HG03159 (cell line): ENCODE data around the gene COL23A1.
A peak's percentile ranks its signal among the peaks of the same experiment; 100 is the strongest.
"Not testable (repeated sequence)": the region's sequence is repeated elsewhere in the genome, so short reads cannot be mapped to it uniquely, and the experiment has no call there.

ENCODE experiments used
- ATAC-seq: cut with Tn5 transposase; IDR thresholded peaks from one replicate; pipeline ENCODE4 v1.9.1; 2021; ENCODE audit warnings: mild to moderate bottlenecking, moderate library complexity; ENCODE audit not compliant: unreplicated experiment

Gene COL23A1

DNA sequence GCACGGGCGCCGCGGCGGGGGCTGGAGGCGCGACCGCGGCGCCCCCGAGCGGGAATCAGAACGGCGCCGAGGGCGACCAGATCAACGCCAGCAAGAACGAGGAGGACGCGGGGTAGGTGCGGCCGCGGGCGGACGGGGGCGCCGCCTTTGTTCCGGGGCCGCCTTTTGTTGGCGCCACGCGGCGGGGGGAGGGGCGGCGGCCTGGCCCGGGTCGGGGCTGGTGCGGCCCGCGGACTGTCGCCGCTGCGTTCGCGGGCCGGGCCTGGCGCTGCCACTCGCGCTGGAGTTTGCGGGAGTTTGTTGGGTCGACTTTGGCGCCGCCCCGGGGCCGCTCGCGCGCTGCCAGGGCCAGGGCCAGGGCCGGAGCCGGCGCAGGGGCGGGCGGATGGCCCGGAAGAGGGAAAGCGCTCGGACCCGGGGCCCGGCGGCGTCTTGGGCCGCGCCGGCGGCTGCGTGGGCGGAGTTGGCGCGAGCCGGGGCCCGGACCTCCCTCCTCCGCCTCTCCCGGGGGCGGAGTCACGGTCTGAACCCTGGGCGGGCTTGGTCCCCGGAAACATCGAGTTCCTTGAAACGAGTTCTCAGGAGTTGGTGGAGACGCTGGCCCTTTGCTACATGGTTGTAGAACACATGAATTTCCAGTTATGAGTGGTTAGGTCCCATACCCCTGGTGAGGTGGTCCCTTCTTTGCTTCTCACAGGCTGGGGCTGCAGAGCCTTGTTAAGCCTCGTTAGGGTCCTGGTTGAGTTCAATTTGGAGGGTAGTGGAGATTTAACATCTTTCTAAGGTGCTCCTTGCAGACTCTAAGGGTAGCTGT is 385.1 kb downstream of the COL23A1 start:
- ATAC-seq = peak; percentile 51

DNA sequence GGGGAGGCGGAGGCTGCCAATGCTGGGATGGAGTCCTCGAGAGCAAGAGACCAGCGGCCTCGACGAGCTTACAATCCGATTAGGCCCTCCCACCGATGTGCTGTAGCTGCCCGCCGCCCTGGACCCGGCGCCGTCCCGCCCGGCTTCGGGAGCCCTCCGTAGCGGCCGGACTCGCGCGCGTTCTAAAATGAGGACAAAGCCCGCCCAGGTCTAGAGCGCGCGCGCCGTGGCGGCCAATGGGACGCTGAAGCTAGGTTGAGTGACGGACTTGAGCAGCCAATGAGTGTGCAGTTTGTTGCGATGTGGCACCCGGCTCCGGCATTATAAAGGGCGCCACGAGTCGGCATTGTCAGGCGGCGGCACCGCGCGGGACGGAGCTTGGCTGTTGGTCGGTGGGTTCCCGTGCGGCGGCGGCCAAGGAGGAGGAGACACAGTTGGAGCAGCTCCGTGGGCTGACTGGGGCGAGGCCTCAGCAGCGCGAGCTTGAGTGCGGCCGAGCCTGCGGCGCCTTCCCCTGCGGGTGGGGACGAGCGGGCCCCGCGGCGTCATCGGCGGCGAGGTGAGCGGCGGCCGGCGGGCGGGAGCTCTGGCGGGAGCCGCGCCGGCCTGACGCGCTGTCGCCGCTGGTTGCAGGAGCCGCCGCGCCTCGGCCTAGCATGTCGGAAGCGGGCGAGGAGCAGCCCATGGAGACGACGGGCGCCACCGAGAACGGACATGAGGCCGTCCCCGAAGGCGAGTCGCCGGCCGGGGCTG is 385.8 kb downstream of the COL23A1 start, which contains the start of gene HNRNPAB:
Gene HNRNPAB (plus strand): TSS at position 352 of the 753 bp plus-strand sequence. CDS start 305 bp downstream, at position 657.
- ATAC-seq = peak; percentile 82

DNA sequence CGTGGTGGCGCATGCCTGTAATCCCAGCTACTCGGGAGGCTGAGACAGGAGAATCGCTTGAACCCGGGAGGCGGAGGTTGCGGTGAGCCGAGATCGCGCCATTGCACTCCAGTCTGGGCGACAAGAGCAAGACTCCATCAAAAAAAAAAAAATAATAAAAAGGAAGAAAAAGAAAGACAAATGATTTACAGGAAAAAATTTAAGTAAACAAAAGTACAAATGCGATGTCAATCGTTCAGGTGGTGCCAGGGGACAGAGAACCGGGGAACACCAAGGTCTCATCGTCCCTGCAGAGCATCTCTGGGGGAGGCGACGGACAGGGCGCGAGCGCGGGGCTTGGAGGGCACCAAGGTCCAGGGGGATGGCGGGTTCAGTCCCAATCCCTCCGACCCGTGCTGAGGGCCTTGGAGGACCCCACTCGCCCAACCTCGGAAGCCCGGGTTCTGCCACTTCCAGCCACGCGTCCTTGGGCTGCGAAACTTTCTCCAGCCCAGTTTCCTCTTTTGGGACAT is 386.5 kb downstream of the COL23A1 start:
- ATAC-seq = peak; percentile 18

DNA sequence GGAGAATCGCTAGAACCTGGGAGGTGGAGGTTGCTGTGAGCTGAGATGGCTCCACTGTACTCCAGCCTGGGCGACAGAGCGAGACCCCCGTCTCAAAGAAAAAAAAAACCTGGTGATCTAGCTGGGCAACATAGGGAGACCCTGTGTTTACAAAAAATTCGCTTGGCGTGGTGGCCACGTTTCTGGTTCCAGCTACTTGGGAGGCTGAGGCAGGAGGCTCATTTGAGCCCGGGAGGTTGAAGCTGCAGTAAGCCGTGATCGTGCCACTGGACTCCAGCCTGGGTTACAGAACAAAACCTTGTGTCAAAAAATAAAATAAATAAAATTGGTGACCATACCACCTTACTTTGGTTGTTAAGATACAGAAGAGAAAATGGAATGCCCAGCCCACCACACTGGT is 387.7 kb downstream of the COL23A1 start:
- ATAC-seq = no peak

DNA sequence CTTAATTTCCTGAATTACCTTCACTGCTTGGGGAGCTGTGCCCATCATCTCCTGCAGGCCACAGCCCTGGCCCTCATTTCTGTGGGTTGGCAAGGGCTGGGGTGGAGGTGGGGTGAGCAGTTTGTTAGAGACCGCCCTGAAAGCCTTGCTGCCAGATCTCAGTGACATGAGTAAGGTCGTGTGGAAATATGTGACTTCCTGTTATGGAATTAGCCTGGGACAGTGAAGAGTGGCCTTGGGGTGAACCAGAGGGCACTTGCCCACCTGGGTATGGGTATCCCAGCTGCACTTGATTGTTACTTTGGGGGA is 388.3 kb downstream of the COL23A1 start:
- no peak for ATAC-seq

DNA sequence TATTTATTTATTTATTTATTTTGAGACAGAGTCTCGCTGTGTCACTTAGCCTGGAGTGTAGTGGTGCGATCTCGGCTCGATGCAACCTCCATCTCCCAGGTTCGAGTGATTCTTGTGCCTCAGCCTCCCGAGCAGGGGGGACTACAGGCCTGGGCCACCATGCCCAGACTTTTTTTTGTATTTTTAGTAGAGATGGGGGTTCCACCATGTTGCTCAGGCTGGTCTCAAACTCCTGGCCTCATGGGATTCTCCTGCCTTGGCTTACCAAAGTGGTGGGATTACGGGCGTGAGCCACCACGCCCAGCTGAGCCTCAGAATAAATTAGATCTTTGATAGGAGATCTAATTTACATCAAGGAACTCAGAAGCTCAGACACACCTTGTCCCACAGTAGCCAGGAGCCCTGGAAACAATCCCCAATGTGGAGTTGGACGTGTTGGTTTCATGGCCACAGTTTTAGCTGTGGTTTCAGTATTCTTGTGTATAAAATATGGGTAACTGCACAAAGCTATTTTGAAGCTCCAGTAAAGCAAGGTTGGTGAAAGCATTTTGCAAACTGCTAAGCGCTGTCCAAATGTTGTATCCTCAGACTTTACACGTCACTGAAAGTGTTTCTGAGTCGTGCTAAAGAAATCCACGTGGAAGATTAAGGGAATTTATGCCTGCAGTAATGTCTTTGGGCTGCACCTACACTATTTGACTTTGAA is 388.8 kb downstream of the COL23A1 start:
- no peak for ATAC-seq

DNA sequence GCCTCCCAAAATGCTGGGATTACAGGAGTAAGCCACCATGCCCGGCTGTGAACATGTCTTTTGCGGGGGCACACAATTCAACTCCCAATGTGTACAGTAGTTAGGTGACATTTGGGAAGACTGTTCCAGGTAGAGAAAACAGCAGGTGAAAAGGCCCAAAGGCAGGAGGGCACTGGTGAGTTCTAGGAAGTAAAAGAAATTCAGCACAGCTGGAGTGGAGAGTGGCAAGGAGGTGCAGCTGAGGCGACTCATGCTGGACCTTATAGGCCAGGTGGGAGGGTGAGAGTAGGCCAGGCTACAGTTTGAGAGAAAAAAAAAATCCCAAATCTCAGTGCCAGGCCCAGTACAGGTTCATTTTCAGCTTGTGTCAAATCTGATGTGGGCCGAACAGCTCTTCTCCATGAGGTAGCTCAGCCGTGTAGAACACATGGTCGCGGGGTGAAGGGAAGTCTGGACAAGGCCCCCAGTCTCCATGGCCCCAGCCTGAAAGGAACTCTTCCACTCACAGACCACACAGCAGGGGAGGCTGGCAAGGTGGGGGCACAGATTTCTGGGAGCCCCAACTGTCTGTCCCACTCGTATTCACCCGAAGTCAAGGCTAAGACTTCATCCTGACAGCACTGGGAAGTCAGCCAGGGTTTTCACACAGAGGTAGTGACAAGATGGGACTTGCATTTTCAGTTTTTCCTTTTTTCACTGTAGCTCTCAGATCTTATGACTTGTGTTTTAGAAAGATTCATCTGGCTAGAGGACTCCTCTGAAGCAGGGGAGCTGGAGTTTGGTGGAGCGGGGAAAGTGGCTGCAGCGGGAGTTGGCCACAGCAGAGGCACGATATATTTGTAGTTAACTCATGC is 390.4 kb downstream of the COL23A1 start:
- ATAC-seq = no peak

DNA sequence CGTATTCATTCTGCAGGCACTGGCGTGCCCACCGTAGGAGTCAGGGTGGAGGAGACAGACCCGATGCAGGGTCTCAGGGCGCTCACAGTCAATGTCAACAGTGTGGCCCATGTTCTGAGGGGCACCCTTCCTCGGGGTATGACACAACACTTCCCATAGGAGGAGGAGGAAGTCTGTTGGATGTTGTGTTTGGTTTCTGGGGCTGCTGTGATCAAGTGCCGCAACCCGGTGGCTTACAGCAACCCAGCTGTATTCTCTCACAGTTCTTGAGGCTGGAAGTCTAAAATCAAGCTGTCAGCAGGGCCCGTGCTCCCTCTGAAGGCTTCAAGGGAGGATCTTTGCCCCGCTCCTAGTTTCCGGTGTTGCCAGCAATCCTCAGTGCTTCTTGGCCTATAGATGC is 391.5 kb downstream of the COL23A1 start:
- no peak for ATAC-seq

DNA sequence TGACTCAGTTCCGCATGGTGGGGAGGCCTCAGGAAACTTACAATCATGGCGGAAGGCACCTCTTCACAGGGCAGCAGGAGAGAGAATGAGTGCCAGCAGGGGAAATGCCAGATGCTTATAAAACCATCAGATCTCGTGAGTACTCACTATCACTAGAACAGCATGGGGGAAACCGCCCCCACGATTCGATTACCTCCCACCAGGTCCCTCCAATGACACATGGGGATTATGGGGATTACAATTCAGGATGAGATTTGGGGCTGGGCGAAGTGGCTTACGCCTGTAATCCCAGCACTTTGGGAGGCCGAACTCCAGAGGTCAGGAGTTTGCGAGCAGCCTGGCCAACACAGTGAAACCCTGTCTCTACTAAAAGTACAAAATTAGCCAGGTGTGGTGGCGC is 392.0 kb downstream of the COL23A1 start:
- not testable (repeated sequence) for ATAC-seq

DNA sequence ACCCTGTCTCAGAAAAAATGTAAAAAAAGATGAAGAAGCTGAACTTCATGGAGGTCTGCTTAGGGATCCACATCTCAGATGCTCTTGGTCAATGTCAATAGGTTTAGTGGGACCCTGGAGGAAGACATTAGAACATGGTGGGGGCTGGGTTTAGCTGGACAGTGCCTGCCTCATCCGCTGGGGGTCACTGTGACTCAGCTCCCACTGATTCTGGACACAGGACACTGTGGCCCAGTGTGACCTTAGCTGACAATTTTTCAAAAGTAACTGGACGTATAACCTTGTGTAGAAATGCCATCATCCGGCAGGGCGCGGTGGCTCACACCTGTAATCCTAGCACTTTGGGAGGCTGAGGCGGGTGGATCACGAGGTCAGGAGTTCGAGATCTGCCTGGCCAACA is 393.2 kb downstream of the COL23A1 start:
- no peak for ATAC-seq

DNA sequence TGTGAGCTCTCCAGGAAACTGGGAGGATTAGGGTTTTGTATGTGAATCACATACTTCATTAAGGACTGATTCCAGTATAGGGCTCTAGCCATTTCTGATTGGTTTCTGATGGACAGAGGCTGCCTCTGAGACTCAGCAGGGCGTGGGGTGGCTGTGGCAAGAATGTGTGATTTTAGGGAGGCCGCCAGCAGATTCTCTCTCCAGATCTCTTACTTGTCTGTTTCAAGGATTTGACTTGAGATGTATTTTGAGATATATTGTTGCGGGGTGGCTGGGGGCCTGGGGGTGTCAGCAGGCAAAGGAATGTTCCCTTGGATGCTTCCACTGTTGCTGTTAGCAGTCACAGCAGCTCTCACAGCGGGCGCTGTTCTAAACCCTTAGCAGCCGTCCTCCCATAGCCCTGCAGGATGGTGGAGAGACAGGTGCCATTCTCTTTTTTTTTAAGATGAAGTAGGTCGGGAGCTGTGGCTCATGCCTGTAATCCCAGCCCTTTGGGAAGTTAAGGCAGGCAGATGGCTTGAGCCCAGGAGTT is 393.8 kb downstream of the COL23A1 start:
- ATAC-seq = no peak

DNA sequence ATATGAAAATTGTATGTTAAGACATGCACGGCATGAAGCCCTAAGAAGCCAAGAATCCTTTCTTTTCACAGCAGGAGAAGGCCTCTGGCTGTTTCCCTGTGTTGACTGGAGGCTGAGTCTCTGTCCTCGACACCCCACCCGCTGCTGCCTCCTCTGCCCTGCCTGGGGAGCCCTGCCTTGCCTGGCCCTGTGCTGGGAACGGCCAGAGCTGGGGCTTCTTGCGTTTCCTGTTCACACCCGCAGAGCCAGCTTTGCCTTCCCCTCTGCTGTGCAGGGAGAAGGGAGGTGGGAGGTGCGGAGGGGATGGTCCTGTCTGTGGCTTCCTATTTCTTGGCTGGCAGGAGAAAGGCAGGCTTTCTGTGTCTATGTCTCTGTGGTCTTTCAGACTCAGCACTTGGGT is 396.2 kb downstream of the COL23A1 start:
- no peak for ATAC-seq

DNA sequence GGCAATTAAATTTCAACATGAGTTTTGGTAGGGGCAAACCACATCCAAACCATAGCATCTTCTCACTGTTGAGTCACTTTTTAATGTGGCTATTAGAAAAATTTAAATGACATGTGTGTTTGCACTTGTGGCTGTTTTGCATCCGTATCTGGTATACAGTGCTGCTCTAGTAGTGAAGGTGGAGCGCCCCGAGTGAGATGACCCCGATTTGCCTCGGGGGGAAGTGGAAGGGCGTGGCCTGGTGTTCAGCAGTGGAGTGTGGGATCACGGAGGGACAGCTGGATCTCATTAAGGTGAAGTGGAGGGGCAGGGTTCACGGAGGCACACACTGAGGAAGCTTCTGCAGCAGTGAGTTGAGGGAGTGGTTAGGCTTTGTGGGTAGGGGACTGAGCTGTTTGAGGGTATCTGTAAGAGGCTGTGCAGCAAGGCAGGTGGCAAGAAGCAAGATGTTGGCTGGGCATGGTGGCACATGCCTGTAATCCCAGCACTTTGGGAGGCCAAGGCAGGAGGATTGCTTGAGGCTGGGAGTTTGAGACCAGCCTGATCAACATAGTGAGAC is 396.9 kb downstream of the COL23A1 start:
- no peak for ATAC-seq

DNA sequence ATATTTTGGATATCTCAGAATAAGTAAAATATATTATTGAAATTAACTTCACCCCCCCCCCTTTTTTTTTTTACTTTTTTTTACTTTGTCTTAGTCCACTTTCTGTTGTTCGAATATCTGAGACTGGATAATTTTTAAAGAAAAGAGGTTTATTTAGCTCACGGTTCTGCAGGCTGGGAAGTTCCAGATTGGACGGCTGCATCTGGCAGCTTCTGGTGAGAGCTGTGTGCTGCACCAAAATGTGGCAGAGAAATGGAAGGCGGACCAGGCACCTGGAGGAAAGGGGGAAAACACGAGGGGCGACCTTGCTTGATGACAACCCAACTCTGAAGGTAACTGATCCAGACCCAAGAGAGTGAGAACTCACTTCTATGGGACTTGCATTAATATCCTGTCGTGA is 397.4 kb downstream of the COL23A1 start:
- ATAC-seq = no peak

DNA sequence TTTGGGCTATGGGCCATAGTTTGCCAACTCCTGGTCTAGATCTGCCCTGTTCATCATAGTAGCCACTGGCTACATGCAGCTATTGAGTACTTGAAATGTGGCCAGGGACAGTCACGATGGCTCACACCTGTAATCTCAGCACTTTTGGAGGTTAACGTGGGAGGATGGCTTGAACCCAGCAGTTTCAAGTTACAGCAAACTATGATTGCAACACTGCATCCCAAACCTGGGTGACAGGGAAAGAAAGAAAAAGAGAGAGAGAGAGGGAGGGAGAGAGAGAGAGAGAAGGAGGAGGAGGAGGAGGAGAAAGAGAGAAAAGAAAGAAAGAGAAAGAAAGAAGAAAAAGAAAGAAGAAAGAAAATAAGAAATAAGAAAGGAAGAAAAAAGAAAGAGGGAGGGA is 397.9 kb downstream of the COL23A1 start:
- no peak for ATAC-seq

DNA sequence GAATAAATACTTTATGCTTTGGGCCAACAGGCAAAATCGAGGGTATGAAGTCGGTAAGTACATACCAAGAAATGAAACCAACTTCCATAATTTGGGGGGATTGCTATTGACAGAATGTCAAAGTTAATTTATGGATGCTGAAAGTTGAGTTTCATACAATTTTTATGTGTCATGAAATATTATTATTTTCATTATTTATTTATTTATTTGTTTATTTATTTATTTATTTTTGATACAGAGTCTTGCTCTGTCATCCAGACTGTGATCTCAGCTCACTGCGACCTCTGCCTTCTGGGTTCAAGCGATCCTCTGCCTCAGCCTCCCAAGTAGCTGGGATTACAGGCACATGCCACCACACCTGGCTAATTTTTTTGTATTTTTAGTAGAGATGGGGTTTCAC is 398.5 kb downstream of the COL23A1 start:
- ATAC-seq = no peak

DNA sequence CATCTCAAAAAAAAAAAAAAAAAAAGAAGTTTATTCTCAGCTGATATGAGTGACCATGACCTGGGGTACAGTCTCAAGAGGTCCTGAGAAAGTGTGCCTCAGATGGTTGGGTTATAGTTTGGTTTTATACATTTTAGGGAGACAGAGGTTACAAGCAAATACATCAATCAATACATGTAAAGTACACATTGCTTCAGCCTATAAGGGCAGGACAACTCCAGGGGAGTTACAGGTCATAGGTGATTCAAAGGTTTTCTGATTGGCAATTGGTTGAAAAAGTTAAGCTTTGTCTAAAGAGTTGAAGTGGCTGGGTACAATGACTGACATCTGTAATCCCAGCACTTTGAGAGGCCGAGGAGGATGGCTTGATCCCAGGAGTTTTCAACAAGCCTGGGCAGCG is 400.8 kb downstream of the COL23A1 start:
- no peak for ATAC-seq
